Gastrocnemius medialis (tissue), 4 donors: ENCODE data around the gene GAB1.

Source experiments
- CTCF ChIP-seq, 5 experiments: fragments of 450-650 bp in 3 of 5; fragments of 200-600 bp in 2 of 5; sonication (generic) in 2 of 5; IDR thresholded peaks in 4 of 5; conservative IDR thresholded peaks in 1 of 5; 1 replicate in 4 of 5; 2 replicates in 1 of 5; pipeline ENCODE4 v1.5.1; 2016 to 2019; ENCODE audit warnings: antibody characterized with exemption in 5 of 5, mild to moderate bottlenecking in 3 of 5, moderate library complexity in 3 of 5
- POLR2A ChIP-seq, 2 donors: fragments of 450-650 bp; IDR thresholded peaks; one replicate each; pipeline ENCODE4 v1.6.1; 2017; ENCODE audit warnings: antibody characterized with exemption in 2 of 2, mild to moderate bottlenecking in 2 of 2, moderate library complexity in 2 of 2

GRCh38 chr4:143360838-143361625 is 24.4 kb downstream of the GAB1 start:
- TF ChIP-seq CTCF (IDR thresholded peaks at IDR 0.05 in 4 of 5, conservative IDR thresholded peaks at IDR 0.05 in 1 of 5) (no peak), POLR2A (IDR thresholded peaks at IDR 0.05) (no peak)
